GM21619 (cell line): Measurements from ENCODE around the gene TPD52L1.
A peak's percentile ranks its signal among the peaks of the same experiment; 100 is the strongest.

Source experiments
- ATAC-seq: cut with Tn5 transposase; IDR thresholded peaks from one replicate; pipeline ENCODE4 v1.9.1; 2021; ENCODE audit not compliant: unreplicated experiment

The TPD52L1 gene

GRCh38 chr6:125302840-125303511 lies 149.4 kb downstream of the TPD52L1 start:
- ATAC-seq: no peak

GRCh38 chr6:125303512-125303854 lies 149.9 kb downstream of the TPD52L1 start:
- no peak for ATAC-seq

- ATAC-seq: no peak
Observed at GRCh38 chr6:125304970-125305660, 151.5 kb downstream of the TPD52L1 start.

DNA sequence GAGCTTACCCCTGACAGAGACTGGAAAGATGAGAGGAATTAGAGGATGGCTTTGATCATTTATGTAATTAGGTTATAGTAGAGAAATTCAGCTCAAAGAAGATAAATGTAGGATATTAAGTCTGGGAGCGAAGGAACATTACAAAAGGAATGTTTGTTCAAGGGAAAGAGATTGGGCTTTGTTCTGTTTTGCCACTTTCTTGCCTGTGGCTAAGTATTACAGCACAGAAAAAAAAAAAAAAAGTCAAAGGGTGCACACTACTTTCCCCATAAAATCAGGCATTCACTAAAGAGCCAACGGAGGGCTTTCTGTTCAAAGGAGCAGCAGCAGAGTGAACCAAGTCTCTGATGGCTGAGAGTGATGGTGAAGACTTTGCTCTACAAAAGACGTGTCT lies 153.2 kb downstream of the TPD52L1 start:
- no peak for ATAC-seq

DNA sequence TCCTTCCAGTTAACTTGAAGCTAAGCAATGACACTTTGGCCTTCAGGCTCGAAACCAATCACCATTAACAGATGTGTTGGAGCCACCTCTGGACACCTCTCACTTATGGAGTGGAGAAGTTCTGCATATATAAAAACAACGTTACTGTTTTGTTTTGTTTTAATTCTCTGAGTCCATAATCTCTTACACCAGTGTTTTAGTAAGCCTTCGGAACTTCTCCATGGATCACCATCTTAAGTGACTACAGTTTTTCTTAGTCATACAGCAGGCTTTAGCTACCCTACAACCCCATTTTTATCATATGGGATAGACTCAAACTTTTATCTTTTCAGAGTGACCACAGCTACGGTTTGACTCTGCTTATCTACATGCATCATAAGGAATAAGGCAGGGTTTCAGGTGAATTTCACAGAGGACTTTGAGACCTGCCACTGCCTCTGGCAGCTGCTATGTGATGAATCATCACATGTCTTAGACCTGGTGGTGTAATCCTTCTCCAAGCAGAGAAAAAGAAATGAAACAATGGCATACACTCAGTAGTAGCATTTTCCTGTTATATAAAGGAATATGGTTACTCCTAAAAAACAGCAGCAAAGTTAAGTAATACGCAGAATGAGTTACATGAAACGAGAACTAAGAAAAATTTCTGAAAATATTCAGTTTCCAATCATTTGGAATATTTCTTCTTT lies 153.7 kb downstream of the TPD52L1 start:
- no peak for ATAC-seq

GRCh38 chr6:125307964-125308615 lies 154.5 kb downstream of the TPD52L1 start:
- ATAC-seq: no peak

GRCh38 chr6:125310994-125311649 lies 157.5 kb downstream of the TPD52L1 start:
- peak; percentile 79 for ATAC-seq

- ATAC-seq: no peak
Observed at GRCh38 chr6:125312478-125312877, 158.9 kb downstream of the TPD52L1 start.

DNA sequence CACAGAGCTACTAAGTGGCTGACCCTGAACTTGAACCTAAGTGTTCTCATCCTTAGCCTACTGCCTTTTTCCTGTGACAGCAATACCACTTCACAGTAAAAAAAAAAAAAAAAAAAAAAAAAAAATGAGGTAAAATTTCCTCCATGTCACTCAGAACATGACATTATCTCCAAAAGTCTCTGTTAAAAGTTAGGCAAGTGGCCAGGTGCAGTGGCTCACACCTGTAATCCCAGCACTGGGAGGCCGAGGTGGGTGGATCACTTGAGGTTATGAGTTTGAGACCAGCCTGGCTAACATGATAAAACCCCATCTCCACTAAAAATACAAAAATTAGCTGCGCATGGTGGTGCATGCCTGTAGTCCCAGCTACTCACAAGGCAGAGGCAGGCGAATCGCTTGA lies 159.4 kb downstream of the TPD52L1 start:
- no peak for ATAC-seq
